ACHN (cell line): ENCODE data around the gene MPST.

ENCODE experiments used
- DNase-seq: peaks from one replicate; pipeline ENCODE4 v3.0.0-alpha.2; 2015
- in situ Hi-C: cut with HindIII; loops from 2 replicates; pipeline ENCODE4 v1.10.0; 2017; ENCODE audit warnings: low sequenced_read_pairs, low pct_ligation_motif_present, low pct_unique_long_range_greater_than_20kb

The MPST gene

GRCh38 chr22:36999463-36999862 lies 20.1 kb upstream of the MPST start:
- in situ Hi-C loops = no loop called here
- no peak for DNase-seq

- in situ Hi-C loops = no loop called here
Measured at GRCh38 chr22:37000676-37001534, 18.6 kb upstream of the MPST start.

GRCh38 chr22:37001826-37002225 lies 17.7 kb upstream of the MPST start:
- in situ Hi-C loops = no loop called here

More at GRCh38 chr22:37000676-37001534, 18.6 kb upstream of the MPST start:
- no peak for DNase-seq

GRCh38 chr22:37002633-37003032 lies 16.9 kb upstream of the MPST start:
- no peak for DNase-seq
- in situ Hi-C loops = no loop called here

More at GRCh38 chr22:37001826-37002225, 17.7 kb upstream of the MPST start:
- DNase-seq = no peak

- in situ Hi-C loops = no loop called here
- DNase-seq = no peak
Measured at GRCh38 chr22:37007651-37008050, 11.9 kb upstream of the MPST start.

GRCh38 chr22:37008365-37008764 lies 11.2 kb upstream of the MPST start:
- in situ Hi-C loops = no loop called here
- no peak for DNase-seq

GRCh38 chr22:37009490-37009889 lies 10.1 kb upstream of the MPST start:
- DNase-seq = no peak
- in situ Hi-C loops = no loop called here

- in situ Hi-C loops = no loop called here
- DNase-seq = no peak
Measured at GRCh38 chr22:37010174-37010573, 9.4 kb upstream of the MPST start.

- no peak for DNase-seq
- in situ Hi-C loops = no loop called here
Measured at GRCh38 chr22:37010976-37011375, 8.6 kb upstream of the MPST start.

- in situ Hi-C loops = no loop called here
- no peak for DNase-seq
Measured at GRCh38 chr22:37011472-37011871, 8.1 kb upstream of the MPST start.

GRCh38 chr22:37012262-37012904 lies 7.2 kb upstream of the MPST start:
- in situ Hi-C loops = no loop called here
- DNase-seq = no peak

GRCh38 chr22:37012956-37013355 lies 6.6 kb upstream of the MPST start:
- no peak for DNase-seq
- in situ Hi-C loops = no loop called here

- in situ Hi-C loops = no loop called here
- DNase-seq = no peak
Measured at GRCh38 chr22:37014415-37014806, 5.1 kb upstream of the MPST start.

- in situ Hi-C loops = no loop called here
- no peak for DNase-seq
Measured at GRCh38 chr22:37014835-37015586, 4.5 kb upstream of the MPST start.

- in situ Hi-C loops = no loop called here
- DNase-seq = no peak
Measured at GRCh38 chr22:37015587-37015878, 4.0 kb upstream of the MPST start.

- in situ Hi-C loops = no loop called here
- no peak for DNase-seq
Measured at GRCh38 chr22:37016134-37016910, 3.2 kb upstream of the MPST start.

- in situ Hi-C loops = no loop called here
- no peak for DNase-seq
Measured at GRCh38 chr22:37017356-37017755, 2.2 kb upstream of the MPST start.

- in situ Hi-C loops = no loop called here
- no peak for DNase-seq
Measured at GRCh38 chr22:37018086-37018814, 1.3 kb upstream of the MPST start.
